HG02884 (cell line): ENCODE data around the gene PLPP1.
"Not testable (repeated sequence)": the region's sequence is repeated elsewhere in the genome, so short reads cannot be mapped to it uniquely, and the experiment has no call there.

Source experiments
- ATAC-seq: cut with Tn5 transposase; IDR thresholded peaks from one replicate; pipeline ENCODE4 v1.9.1; 2021; ENCODE audit warnings: mild to moderate bottlenecking, moderate library complexity; ENCODE audit not compliant: unreplicated experiment

PLPP1 gene

GRCh38 chr5:55507574-55507973 lies 27.2 kb downstream of the PLPP1 start:
- no peak for ATAC-seq

GRCh38 chr5:55505711-55506110 lies 29.1 kb downstream of the PLPP1 start:
- ATAC-seq, result not testable (repeated sequence)

GRCh38 chr5:55503917-55504316 lies 30.8 kb downstream of the PLPP1 start:
- not testable (repeated sequence) for ATAC-seq

- ATAC-seq, result no peak
These were observed 32.0 kb downstream of the PLPP1 start for GRCh38 chr5:55502759-55503158.

GRCh38 chr5:55498457-55498856 lies 36.3 kb downstream of the PLPP1 start:
- no peak for ATAC-seq

- no peak for ATAC-seq
These were observed 37.1 kb downstream of the PLPP1 start for GRCh38 chr5:55497712-55498111.

GRCh38 chr5:55495216-55495615 lies 39.5 kb downstream of the PLPP1 start:
- no peak for ATAC-seq

- no peak for ATAC-seq
These were observed 42.3 kb downstream of the PLPP1 start for GRCh38 chr5:55492449-55492848.

GRCh38 chr5:55485073-55485472 lies 49.7 kb downstream of the PLPP1 start:
- no peak for ATAC-seq

GRCh38 chr5:55484531-55484930 lies 50.2 kb downstream of the PLPP1 start:
- ATAC-seq, result no peak

- no peak for ATAC-seq
These were observed 50.9 kb downstream of the PLPP1 start for GRCh38 chr5:55483885-55484284.

GRCh38 chr5:55481293-55481855 lies 53.4 kb downstream of the PLPP1 start:
- no peak for ATAC-seq

- no peak for ATAC-seq
These were observed 54.0 kb downstream of the PLPP1 start for GRCh38 chr5:55480781-55481180.

- ATAC-seq, result no peak
These were observed 62.1 kb downstream of the PLPP1 start for GRCh38 chr5:55472642-55473041.

- ATAC-seq, result no peak
These were observed 63.3 kb downstream of the PLPP1 start for GRCh38 chr5:55471468-55471867.

GRCh38 chr5:55470282-55470681 lies 64.5 kb downstream of the PLPP1 start:
- no peak for ATAC-seq

GRCh38 chr5:55469839-55470238 lies 64.9 kb downstream of the PLPP1 start:
- ATAC-seq, result no peak

- no peak for ATAC-seq
These were observed 66.8 kb downstream of the PLPP1 start for GRCh38 chr5:55467862-55468551.

- no peak for ATAC-seq
These were observed 71.2 kb downstream of the PLPP1 start for GRCh38 chr5:55463613-55464012.

- ATAC-seq, result no peak
These were observed 75.2 kb downstream of the PLPP1 start for GRCh38 chr5:55459572-55459971.

GRCh38 chr5:55456216-55456895 lies 78.4 kb downstream of the PLPP1 start:
- ATAC-seq, result no peak

GRCh38 chr5:55454282-55454681 lies 80.5 kb downstream of the PLPP1 start:
- no peak for ATAC-seq
